DMS 273 (cell line): ENCODE results near the gene TTLL10.
A peak's percentile ranks its signal among the peaks of the same experiment; 100 is the strongest.

ENCODE experiments used
- DNase-seq: peaks from one replicate; lab custom pipeline; 2025; ENCODE audit not compliant: unreplicated experiment; lab: John Stamatoyannopoulos, UW

TTLL10 gene

DNA sequence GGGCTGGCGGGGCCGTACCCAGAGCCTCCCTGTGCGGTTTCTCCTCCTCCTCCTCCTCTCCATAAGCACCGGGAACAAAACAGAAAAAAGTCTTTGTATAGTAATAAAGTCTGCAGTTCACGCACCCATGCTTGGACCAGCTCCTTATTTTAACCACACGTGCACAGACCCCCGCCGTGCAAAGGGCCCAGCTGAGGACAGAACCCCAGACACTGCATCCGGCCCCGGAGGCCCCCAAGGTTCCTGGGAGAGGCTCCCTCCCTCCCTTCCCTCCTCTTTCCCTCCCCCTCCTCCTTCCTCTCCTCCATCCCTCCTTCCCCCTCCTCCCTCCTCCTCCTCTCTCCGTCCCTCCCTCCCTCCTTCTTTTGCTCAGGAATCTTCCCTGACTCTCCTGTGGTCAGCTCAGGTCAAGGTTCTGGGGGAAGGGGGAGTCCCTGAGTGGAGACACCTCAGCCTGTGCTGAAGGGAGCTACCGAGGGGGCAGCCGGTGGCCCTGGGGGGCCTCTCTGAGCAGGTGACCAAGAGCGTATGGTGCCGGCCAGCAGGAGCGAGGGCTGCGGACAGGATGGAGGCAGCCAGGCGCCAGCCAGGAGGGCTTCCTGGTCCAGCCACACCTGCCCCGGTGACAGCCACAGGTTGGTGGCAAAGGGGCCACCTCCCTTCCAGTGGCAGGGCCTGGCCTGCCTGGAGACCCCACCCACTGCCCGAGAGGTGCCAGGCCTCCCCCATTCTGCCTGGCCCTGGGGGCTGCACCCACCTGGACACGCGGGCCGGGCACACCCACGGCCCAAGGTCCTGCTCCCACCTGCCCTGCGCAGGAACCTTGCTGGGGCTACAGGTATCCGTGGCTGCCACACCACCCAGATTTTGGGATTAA lies 3.2 kb upstream of the TTLL10 start:
- no peak for DNase-seq

DNA sequence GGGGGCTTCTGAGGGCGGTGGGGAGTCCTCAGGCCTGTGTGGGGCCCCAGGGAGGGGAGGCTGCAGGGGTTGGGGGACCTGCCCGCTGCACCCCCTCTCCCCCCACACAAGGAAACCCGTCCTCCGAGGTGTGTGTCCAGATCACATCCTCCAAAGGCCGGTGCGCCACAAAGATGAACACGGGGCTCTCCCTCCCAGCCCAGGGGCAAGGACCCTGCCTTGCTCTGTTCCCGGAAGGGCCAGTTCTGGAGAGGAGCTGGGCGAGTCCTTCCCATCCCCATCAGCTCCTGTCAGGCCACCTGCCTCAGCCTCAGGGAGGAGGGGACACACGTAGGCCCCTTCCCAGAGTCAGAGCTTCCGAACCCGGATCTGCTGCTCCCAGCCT lies 2.5 kb upstream of the TTLL10 start:
- no peak for DNase-seq

DNA sequence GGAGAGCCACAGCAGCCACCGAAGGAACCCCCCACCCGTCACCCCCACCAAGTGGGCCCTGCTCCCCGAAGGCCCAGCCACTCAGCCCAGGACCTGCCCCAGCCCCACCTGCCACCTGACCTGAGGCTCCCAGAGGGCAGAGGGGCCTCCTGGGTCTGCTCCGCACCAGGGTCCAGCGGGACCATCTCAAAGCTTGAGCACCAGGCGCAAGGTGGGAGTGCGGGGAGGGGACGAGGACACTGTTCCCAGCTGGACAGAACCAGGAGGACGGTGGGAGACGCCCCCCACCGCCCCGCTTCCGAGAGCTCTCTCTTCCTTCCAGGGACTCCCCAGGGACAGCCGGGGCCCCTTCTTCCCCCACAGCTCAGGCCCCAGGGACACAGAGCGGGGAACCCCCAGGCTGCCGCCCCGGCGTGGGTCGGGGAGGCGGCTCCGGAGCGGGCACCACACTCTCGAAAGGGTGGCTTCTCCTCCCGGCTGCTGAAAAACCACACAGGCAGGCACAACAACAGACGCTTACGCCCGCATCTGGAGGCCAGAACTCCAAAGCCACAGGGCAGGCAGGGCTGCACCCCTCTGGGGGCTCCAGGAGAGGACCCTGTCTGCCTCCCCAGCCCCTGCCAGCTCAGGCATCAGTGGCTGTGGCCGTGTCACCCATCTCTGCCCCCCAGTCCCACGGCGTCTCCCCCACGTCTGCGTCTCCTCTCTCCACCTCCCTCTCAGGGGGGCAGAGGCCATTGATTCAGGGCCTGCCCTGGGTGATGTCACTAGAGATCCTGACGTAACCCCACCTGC lies 1.9 kb upstream of the TTLL10 start:
- DNase-seq = no peak

DNA sequence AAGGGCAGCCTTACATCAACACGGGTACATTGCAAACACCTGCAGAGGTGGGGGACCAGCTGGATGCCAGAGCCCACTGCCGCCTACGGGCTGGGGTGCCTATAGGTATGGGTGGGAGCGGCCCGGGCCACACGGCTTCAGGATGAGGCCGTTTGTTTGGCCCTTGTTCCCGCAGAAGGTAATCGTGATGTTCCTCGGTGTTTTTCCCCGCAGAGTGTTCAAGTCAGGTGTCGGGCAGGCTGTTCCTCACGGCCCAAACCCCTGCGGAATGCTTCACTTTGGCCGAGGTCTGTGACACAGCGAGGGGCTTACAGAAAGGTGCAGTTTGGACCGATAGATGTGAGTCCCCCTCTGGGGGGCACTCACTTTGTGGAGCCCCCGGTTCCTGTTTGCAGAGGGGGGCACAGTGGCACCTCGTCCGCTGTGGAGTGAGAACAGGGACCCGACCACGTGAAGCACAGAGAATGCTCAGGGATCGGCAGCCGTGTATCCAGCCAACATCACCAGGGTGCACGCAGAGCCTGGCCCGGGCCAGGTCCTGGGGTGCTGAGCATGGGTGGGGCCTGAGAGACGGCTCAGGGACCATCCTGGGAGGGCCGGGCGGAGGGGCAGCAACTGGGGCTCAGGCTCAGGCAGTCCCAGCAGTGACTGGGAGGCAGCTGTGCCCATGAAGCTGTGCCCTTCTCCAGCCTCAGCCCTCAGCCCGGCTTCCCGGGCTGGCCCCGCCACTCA lies 453 bp upstream of the TTLL10 start:
- no peak for DNase-seq

DNA sequence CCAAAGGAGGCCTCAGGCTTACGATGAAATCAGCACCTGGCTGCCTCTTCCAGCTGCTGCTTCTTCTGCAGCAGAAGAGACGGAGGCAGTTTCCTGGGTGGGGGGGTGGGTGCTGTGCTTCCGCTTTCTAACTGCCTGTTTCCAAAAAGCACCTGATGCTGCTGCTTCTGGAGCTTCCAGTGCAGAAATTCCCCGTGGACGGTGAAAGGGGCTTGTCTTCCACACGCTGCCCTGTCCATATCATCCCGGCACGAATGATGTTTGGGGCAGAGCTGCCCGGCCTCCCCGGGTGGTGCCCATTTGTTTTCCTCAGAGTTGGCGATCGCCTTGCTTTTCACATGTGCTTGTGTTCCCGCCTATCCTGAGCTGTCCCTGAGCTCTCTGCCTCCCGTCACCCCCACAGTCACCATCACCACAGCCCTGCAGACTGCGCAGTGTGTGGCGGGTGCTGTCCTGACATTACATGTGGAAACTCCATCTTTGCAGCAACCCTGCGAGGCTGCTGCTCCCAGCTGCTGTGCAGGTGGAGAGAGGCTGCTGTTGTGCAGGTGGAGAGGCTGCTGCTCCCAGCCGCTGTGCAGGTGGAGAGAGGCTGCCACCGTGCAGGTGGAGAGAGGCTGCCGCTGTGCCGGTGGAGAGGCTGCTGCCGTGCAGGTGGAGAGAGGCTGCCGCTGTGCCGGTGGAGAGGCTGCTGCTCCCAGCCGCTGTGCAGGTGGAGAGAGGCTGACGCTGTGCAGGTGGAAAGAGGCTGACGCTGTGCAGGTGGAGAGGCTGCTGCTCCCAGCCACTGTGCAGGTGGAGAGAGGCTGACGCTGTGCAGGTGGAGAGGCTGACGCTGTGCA lies 1.8 kb downstream of the TTLL10 start:
- DNase-seq = no peak

DNA sequence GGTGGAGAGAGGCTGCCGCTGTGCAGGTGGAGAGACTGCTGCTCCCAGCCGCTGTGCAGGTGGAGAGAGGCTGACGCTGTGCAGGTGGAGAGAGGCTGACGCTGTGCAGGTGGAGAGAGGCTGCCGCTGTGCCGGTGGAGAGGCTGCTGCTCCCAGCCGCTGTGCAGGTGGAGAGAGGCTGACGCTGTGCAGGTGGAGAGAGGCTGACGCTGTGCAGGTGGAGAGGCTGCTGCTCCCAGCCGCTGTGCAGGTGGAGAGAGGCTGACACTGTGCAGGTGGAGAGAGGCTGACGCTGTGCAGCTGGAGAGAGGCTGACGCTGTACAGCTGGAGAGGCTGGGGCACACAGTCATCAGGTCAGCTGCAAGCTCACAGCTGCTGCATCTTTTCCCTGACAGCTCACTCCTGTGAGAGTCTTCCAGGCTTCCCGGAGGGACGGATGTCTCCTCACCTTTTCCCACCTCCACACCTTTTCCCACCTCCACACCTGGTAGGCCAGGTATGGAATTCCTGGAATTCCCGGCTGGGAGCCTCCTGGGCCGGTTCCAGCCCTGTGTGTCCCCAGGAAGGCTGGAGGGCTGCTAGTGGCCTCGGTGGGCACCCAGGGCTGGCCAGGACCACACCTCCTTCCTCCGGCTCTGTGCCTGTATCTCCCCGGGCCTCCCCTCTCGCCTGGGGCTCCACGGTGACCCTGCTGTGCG lies 2.5 kb downstream of the TTLL10 start:
- peak; percentile 47 for DNase-seq

DNA sequence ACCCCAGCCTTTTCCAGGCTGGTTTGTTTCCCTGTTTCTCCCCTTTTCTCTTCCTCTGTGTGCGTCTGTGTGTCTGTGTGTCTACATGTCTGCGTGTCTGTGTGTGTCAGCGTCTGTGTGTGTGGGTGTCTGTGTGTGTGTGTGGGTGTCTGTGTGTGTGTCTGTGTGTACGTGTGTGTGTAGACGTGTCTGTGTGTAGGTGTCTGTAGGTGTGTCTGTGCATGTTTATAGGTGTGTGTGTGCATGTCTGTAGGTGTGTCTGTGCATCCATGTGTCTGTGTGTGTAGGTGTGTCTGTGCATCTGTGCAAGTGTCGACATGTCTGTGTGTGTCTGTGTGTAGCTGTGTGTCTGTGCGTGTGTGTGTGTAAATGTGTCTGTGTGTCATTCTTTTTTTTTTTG lies 3.3 kb downstream of the TTLL10 start:
- no peak for DNase-seq

DNA sequence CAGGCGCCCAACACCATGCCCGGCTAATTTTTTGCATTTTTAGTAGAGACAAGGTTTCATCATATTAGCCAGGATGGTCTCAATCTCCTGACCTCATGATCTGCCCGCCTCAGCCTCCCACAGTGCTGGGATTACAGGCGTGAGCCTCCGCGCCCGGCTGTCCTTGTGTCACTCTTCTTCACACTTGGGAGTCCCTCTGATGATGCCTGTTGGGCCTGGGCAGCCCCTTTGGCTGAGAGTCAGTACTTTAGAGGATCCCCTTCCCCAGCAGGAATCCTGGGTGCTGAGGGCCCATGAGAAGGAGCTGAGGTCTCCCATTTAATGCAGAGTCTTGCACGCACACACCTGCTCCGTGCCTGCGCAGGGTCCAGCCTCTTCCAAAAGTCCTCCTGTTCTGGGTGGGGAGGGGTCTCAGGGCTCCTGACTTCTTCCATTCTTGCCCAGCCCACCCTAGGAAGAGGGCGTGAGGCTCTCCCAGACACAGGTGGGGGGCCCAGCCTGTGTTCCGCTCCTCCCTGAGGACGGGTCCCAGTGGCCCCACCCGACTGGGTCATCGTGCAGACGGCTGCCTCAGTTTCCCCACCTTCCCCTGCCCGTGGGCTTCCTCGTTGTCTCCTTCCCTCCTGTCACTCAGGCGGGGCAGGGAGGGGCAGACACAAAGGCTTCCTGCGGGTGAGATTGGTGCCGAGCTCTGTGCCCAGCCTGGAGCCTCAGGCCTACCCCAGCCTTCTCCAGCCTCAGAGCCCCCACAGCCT lies 3.9 kb downstream of the TTLL10 start:
- DNase-seq = no peak

DNA sequence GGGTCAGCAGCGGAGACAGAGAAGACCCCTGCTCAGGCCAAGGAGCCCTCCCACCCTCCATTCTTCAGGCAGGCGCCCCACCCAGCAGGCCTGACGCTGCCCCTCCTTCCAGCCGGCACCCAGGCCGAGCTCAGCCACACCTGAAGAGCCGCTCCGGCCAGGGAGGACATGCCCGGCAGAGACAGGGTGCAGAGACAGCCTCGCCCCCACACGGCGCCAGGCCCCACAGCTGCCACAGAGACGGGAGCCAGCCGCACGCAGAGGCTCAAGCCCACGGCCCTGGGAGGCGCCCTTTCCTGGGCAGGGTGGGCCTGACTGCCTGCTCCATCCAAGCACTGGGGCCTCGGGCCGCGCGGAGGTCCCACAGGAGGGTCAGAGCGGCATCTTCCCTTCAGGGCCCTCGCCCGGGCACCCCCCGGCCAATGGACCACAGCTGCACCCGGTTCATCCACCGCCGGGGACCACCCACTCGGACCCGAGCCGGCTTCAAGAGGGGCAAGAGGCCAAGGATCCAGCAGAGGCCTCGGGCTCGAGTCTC lies 5.2 kb downstream of the TTLL10 start:
- DNase-seq = no peak

DNA sequence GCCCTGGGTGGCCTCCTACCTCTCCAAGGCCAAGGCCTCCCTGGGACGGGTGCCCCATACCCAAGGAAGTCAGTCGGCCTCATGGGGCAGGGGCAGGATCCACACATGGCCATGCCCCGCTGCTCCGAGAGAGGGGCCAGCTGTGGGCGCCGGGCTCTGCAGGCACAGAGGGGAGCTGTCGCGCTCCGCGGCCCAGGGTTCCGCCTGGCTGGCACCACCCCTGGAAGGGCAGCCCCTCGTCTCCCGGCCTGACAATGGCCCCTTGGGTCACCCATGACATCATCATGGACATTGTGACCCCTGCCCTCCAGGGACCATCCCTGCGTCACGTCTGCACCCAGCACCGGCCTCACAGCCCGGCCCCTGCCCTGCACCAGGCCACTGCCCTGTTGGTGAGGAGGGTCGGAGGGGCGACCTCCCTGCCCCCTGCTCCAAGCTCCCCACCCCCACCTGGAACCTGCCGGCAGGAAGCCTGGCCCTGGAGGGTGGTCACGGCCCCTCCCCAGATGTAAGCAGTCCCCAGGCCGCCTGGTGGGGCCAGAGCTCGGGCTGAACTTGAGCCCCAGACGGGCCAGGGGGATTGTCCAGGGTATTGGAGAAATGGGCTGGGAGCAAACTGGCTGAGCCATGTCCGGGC lies 5.8 kb downstream of the TTLL10 start:
- no peak for DNase-seq

DNA sequence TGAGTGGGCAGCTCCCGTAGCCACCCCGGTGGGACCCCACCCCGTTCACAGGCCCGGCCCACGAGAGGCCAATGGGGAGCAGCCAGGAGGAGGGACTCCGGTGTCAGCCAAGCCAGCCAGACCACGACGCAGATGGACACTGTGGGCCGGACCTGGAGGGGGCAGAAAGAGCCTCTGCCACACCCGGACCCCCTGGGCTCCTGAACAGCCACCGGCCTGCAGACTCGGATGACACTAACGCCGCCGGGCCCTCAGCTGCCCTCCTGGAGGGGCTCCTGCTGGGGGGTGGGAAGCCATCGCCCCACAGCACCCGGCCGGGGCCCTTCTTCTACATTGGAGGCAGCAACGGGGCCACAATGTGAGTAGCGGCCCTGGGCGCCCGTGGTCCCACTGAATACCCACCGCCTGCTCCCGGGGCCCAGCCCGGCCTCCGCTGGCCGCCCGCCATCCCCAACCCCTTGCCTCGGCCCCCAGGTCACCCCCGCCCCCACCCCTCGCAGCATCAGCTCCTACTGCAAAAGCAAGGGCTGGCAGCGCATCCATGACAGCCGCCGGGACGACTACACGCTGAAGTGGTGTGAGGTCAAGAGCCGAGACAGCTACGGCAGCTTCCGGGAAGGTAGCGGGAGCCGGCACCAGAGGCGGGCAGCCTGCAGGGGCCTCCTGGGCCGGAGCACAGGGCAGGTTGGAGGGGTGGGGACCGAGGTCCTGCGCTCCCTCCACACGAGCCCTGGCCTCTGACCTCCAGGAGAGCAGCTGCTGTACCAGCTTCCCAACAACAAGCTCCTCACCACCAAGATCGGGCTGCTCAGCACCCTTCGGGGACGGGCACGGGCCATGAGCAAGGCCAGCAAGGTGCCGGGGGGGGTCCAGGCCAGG lies 6.5 kb downstream of the TTLL10 start:
- DNase-seq = peak; percentile 65

DNA sequence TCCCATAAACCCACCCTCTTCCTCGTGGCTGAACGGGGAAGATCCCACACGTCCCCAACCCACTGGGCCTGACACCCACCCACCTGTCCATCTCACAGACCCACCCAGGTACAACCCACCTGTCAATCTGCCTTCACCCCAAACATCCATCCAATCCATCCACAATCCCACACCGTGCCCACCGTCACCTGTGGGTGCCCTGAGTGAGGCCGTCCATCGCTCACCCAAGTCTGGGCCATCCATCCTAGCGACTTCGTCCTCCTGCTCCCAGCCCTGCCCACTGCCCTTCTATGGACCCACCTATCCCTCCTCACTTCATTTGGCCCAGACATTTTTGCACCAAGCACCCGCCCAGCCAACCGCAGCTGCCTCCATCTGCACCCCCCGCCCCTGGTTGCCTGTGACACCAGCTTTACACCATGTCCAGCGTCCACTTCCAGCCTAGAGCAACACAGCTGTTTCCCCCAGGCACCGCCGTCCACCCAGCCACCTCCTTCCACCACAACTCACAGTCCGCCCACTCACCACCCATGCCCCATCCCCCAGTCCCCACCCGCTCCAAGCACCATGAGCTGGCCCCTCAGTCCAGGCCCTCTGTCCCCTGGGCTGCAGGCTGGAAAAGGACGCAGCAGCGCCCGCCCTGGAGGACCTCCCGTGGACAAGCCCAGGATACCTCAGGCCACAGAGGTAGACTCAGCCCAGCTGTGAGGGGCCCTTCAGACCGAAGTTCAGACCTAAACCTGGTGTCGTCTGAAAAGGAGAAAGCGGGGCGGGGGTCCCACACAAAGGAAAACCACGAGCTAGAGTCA lies 7.7 kb downstream of the TTLL10 start:
- no peak for DNase-seq

DNA sequence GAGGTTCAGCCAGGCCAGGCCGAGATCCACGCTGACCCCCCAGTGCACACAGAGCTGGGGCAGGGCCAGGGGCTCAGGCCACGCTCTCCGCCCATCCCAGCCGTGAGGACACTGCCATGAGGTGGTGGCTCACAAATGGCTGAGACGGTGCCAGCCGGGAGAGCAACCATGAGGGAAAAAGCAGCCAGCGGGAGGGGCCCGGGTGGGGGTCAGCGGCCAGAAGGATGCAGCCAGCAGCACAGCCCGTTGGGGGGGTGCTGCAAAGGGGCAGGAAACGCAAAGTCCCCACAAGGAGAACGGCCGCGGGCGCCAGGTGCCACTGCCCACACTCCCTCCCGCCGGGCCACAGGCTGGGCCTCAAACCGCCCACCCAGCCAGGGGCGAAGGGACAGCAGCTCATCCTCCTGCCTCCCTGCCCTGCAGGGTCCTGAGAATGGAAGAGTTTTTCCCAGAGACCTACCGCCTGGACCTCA lies 8.3 kb downstream of the TTLL10 start:
- no peak for DNase-seq

DNA sequence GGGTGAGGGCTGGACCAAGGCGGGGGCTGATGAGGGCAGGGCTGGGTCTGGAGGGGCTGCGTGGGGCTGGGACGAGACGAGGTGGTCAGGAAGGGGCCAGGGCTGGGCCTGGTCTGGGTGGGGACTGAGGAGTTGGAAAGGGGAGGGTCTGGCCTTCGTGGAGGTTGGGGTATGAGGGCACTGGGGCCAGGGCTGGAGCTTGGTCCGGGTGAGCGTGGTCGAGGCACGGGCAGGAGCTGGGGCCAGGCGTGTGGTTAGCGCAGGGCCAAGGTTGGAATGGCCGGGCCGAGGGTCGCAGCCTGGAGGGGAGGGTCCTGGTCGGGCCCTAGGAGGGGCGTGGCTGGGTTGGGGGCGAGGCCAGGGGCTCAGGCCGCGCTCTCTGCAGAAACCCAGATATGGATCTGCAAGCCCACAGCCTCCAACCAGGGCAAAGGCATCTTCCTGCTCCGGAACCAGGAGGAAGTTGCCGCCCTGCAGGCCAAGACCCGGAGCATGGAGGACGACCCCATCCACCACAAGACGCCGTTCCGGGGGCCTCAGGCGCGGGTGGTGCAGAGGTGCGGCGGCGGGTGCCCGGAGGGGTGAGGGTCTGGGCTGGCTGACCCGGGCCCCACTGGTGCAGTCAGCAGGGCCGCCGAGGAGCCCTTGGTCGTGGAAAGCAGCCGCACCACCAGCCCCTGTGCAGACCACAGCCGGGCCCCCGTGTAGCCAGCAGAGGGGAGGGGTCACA lies 9.0 kb downstream of the TTLL10 start:
- DNase-seq = no peak

DNA sequence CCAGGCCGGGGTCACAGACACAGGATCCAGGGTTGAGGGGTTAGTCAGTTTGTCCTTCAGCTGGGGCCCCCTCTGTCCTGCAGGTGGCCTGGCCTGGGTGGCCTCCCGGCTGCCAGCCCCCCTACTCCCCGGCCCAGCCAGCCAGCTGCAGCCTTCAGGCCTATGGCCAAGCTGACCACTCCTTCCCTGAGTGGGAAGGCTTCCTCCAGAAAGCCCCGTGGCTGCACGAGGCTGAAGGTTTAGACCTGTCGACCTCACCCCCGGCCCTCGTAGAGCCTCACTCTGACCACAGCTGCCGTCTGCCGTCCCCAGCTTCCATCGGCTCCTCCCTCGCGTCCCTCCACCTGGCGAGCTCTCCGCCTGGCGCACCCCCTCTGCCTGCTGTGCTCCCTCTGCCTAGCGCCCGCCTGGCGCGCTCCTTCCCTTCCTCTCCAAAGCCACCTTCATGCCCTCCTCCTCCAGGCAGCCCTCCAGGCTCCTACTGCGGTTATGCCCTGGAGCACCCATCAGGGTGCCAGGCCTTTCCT lies 9.6 kb downstream of the TTLL10 start:
- no peak for DNase-seq
